Erythroblast (primary cell): ENCODE results near the gene SH2D4B.

Experiments
- DNase-seq, 2 experiments: peaks; one replicate each; lab custom pipeline; 2025; lab: John Stamatoyannopoulos, UW
- GATA1 ChIP-seq: IDR thresholded peaks from 2 replicates; pipeline ENCODE4 v1.6.1; 2011; ENCODE audit warnings: low read depth, mild to moderate bottlenecking, control low read depth, low read length, moderate library complexity
- POLR2A ChIP-seq: IDR thresholded peaks from 2 replicates; pipeline ENCODE4 v1.6.1; 2011; ENCODE audit warnings: mild to moderate bottlenecking, low read length

SH2D4B gene

GRCh38 chr10:80509403-80510161 is 28.1 kb upstream of the SH2D4B start:
- no peak for DNase-seq
- TF ChIP-seq POLR2A (no peak), GATA1 (no peak)

GRCh38 chr10:80512031-80512526 is 25.6 kb upstream of the SH2D4B start:
- DNase-seq: no peak
- TF ChIP-seq POLR2A: no peak
- no peak for TF ChIP-seq GATA1

GRCh38 chr10:80513106-80513505 is 24.6 kb upstream of the SH2D4B start:
- DNase-seq: no peak
- TF ChIP-seq GATA1 (no peak), POLR2A (no peak)

GRCh38 chr10:80515511-80515910 is 22.2 kb upstream of the SH2D4B start:
- no peak for DNase-seq
- TF ChIP-seq POLR2A (no peak), GATA1 (no peak)

- no peak for TF ChIP-seq GATA1
- no peak for TF ChIP-seq POLR2A
These were observed 21.8 kb upstream of the SH2D4B start for GRCh38 chr10:80515941-80516340.

GRCh38 chr10:80516506-80517075 is 21.1 kb upstream of the SH2D4B start:
- TF ChIP-seq POLR2A (no peak), GATA1 (no peak)
- no peak for DNase-seq

More at GRCh38 chr10:80515941-80516340, 21.8 kb upstream of the SH2D4B start:
- DNase-seq: no peak

- no peak for DNase-seq
- TF ChIP-seq POLR2A (no peak), GATA1 (no peak)
These were observed 20.1 kb upstream of the SH2D4B start for GRCh38 chr10:80517416-80518142.

- DNase-seq: no peak
- TF ChIP-seq GATA1 (no peak), POLR2A (no peak)
These were observed 19.4 kb upstream of the SH2D4B start for GRCh38 chr10:80518143-80518806.

- peak; percentile 43 for DNase-seq
- TF ChIP-seq POLR2A (no peak), GATA1 (no peak)
These were observed 18.8 kb upstream of the SH2D4B start for GRCh38 chr10:80518807-80519360.

- no peak for DNase-seq
- TF ChIP-seq GATA1 (no peak), POLR2A (no peak)
These were observed 17.6 kb upstream of the SH2D4B start for GRCh38 chr10:80519936-80520650.

GRCh38 chr10:80520661-80521470 is 16.8 kb upstream of the SH2D4B start:
- TF ChIP-seq GATA1 (no peak), POLR2A (no peak)
- DNase-seq: no peak
